ENCODE results near the gene TNRC6B.
"Not testable (repeated sequence)": the region's sequence is repeated elsewhere in the genome, so short reads cannot be mapped to it uniquely, and the experiment has no call there.

The TNRC6B gene

GRCh38 chr22:40153192-40153591 is 24.5 kb upstream of the TNRC6B start:
- TF ChIP-seq, protein P1, sequence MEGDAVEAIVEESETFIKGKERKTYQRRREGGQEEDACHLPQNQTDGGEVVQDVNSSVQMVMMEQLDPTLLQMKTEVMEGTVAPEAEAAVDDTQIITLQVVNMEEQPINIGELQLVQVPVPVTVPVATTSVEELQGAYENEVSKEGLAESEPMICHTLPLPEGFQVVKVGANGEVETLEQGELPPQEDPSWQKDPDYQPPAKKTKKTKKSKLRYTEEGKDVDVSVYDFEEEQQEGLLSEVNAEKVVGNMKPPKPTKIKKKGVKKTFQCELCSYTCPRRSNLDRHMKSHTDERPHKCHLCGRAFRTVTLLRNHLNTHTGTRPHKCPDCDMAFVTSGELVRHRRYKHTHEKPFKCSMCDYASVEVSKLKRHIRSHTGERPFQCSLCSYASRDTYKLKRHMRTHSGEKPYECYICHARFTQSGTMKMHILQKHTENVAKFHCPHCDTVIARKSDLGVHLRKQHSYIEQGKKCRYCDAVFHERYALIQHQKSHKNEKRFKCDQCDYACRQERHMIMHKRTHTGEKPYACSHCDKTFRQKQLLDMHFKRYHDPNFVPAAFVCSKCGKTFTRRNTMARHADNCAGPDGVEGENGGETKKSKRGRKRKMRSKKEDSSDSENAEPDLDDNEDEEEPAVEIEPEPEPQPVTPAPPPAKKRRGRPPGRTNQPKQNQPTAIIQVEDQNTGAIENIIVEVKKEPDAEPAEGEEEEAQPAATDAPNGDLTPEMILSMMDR (IDR thresholded peaks at IDR 0.05; ENCODE audit: unreplicated experiment in 3 of 3), result no peak
- Mint-ChIP-seq H3K4me3 (no peak overlapping the region), H3K4me1 (peaks cover 20% of the 10 kb centered on the region), H3K27ac (peak overlapping the region in 1 of 3 experiments; percentile 7), H3K9me3 (peaks cover 4% of the 10 kb centered on the region), H3K36me3 (ENCODE audit: low read depth) (peaks cover 19% of the 10 kb centered on the region), H3K27me3 (ENCODE audit: low read depth) (no peaks in the 10 kb centered on the region)

DNA sequence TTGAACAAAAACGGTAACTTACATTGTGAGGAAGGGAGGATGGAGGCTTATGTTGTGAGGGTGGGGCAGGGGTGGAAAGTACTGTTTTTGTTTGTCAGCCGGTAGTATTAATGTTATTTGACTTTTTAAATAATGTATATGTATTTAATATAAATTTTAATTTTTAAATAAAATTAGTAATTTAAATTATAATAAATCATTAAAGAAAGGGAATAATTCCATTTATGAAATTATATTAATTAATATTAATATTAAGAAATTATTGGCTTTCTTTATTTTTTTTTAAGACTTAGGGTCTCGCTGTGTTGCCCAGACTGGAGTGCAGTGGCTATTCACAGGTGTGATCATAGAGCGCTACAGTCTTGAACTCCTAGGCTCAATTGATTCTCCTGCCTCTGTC is 24.0 kb upstream of the TNRC6B start:
- H3K27ac Mint-ChIP-seq, result no peak overlapping the region
- H3K27me3 Mint-ChIP-seq (ENCODE audit: low read depth), result no peaks in the 10 kb centered on the region

DNA sequence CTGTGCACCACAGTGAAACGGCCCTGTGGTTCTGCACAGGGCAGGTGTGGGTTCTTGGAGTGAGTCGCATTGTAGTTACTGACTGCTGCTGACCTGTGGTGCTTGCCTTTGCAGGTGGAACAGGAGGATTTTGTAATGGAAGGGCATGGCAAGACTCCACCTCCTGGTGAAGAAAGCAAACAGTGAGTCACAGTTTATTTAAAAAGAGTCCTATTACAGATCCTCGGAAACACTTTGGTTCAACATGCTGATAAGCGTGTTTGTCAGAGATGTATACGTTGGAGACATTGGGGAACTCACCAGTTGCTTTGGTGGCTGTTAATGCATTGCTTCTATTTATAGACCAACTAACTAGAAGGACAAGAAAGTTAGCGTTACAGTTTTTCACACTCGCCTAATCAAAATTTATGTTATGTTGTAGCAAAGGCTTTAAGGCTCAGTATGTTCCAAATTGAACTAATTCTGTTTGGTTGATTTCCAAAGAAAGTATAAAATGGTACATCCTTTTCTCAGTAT is 21.7 kb upstream of the TNRC6B start:
- Mint-ChIP-seq H3K27ac (peak overlapping the region; percentile 13 to 50 (median 20)), H3K4me3 (no peak overlapping the region), H3K27me3 (ENCODE audit: low read depth) (no peaks in the 10 kb centered on the region), H3K4me1 (peaks cover 20% of the 10 kb centered on the region), H3K36me3 (ENCODE audit: low read depth) (peaks cover 2% of the 10 kb centered on the region), H3K9me3 (peaks cover 4% of the 10 kb centered on the region)
- TF ChIP-seq, protein P1 (IDR thresholded peaks at IDR 0.05; ENCODE audit: unreplicated experiment in 3 of 3), result peak in 1 of 3 experiments; percentile 26

More for the DNA sequence above, 24.0 kb upstream of the TNRC6B start:
- H3K4me3 Mint-ChIP-seq, result no peak overlapping the region
- H3K4me1 Mint-ChIP-seq, result peaks cover 20% of the 10 kb centered on the region
- H3K9me3 Mint-ChIP-seq, result peaks cover 4% of the 10 kb centered on the region
- TF ChIP-seq, protein P1 (IDR thresholded peaks at IDR 0.05; ENCODE audit: unreplicated experiment in 3 of 3), result no peak
- peaks cover 15% of the 10 kb centered on the region for H3K36me3 Mint-ChIP-seq (ENCODE audit: low read depth)

DNA sequence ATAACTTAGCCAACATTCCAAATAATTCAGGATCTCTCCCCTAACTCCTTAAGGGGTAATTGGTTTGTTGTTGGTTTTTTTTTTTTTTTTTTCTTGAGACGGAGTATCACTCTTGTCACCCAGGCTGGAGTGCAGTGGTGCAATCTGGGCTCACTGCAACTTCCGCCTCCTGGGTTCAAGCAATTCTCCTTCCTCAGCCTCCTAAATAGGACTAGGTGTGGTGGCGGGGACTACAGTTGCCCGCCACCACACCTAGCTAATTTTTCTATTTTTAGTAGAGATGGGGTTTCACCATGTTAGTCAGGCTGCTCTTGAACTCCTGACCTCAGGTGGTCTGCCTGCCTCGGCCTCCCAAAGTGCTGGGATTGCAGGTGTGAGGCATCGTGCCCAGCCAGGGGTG is 21.0 kb upstream of the TNRC6B start:
- Mint-ChIP-seq H3K4me1 (peaks cover 20% of the 10 kb centered on the region), H3K27ac (peak overlapping the region; percentile 59 to 64 (median 60))
- H3K9me3 Mint-ChIP-seq; H3K27me3 Mint-ChIP-seq (ENCODE audit: low read depth); H3K4me3 Mint-ChIP-seq; H3K36me3 Mint-ChIP-seq (ENCODE audit: low read depth): not testable (repeated sequence)

GRCh38 chr22:40157330-40157945 is 20.3 kb upstream of the TNRC6B start:
- no peaks in the 10 kb centered on the region for H3K27me3 Mint-ChIP-seq (ENCODE audit: low read depth)
- TF ChIP-seq, protein P1 (IDR thresholded peaks at IDR 0.05; ENCODE audit: unreplicated experiment in 3 of 3), result no peak

GRCh38 chr22:40161194-40161593 is 16.5 kb upstream of the TNRC6B start:
- H3K27me3 Mint-ChIP-seq (ENCODE audit: low read depth), result no peaks in the 10 kb centered on the region
- peaks cover 27% of the 10 kb centered on the region for H3K36me3 Mint-ChIP-seq (ENCODE audit: low read depth)
- no peak overlapping the region for H3K4me3 Mint-ChIP-seq
- TF ChIP-seq, protein P1 (IDR thresholded peaks at IDR 0.05; ENCODE audit: unreplicated experiment in 3 of 3), result no peak
- H3K4me1 Mint-ChIP-seq, result peaks cover 15% of the 10 kb centered on the region
- no peaks in the 10 kb centered on the region for H3K9me3 Mint-ChIP-seq
- no peak overlapping the region for H3K27ac Mint-ChIP-seq

More at GRCh38 chr22:40157330-40157945, 20.3 kb upstream of the TNRC6B start:
- no peak overlapping the region for H3K4me3 Mint-ChIP-seq
- peaks cover 10% of the 10 kb centered on the region for H3K36me3 Mint-ChIP-seq (ENCODE audit: low read depth)
- peak overlapping the region; percentile 59 to 64 (median 60) for H3K27ac Mint-ChIP-seq
- no peaks in the 10 kb centered on the region for H3K9me3 Mint-ChIP-seq
- peaks cover 20% of the 10 kb centered on the region for H3K4me1 Mint-ChIP-seq

- not testable (repeated sequence) for H3K4me3 Mint-ChIP-seq; H3K9me3 Mint-ChIP-seq; H3K4me1 Mint-ChIP-seq; H3K27me3 Mint-ChIP-seq (ENCODE audit: low read depth); H3K27ac Mint-ChIP-seq
- peaks cover 31% of the 10 kb centered on the region for H3K36me3 Mint-ChIP-seq (ENCODE audit: low read depth)
These were observed 12.2 kb upstream of the TNRC6B start for GRCh38 chr22:40165537-40165936.

All from nephron (organoid).